GM12878 (cell line): Measurements from ENCODE around the gene GLT8D2. TPM values are rescaled to one million over a fixed set of nuclear protein-coding genes. Genes with fewer than 3 reads are reported as not detected.
"Not testable (repeated sequence)": the region's sequence is repeated elsewhere in the genome, so short reads cannot be mapped to it uniquely, and the experiment has no call there.

Experiments
- ATAC-seq: fragments of 200-7000 bp; cut with Tn5 transposase; 3 replicates; pipeline ENCODE4 v1.9.1; 2020; ENCODE audit warnings: mild to moderate bottlenecking, moderate library complexity
- BruUV-seq: library from RNA; stranded (reverse); fragments of 400-500 nt; replicated peaks from 2 replicates; lab custom pipeline; 2021; lab: Mats Ljungman, UMichigan
- CTCF ChIA-PET: fragments of 300-600 bp; sonication (Branson Sonifier 250); formaldehyde crosslinking; extraction: SDS; loops from one replicate; lab custom pipeline; 2021; ENCODE audit warnings: inconsistent platforms; lab: Yijun Ruan, JAX
- POLR2A ChIA-PET: fragments of 350-600 bp; formaldehyde crosslinking; extraction: SDS; loops from one replicate; lab custom pipeline; 2021; ENCODE audit warnings: inconsistent platforms; lab: Charles Lee
- RAD21 ChIA-PET: fragments of 300-600 bp; sonication (Branson Sonifier 250); formaldehyde crosslinking; loops from one replicate; lab custom pipeline; 2023; ENCODE audit warnings: antibody characterized with exemption; ENCODE audit not compliant: unreplicated experiment; lab: Charles Lee
- SMC1A ChIA-PET: fragments of 300-600 bp; sonication (Branson Sonifier 250); formaldehyde crosslinking; loops from one replicate; lab custom pipeline; 2023; ENCODE audit not compliant: unreplicated experiment, uncharacterized antibody; lab: Charles Lee
- DNase-seq: peaks from one replicate; pipeline ENCODE4 v3.0.0-alpha.2; 2011; ENCODE audit warnings: low read depth, low spot score
- FAIRE-seq: peaks from 3 replicates; lab custom pipeline; 2011; peaks lifted over from hg19 to GRCh38; lab: Jason Lieb, UNC
- H2AFZ ChIP-seq: 2 replicates; pipeline ENCODE4 v1.6.0; 2011; ENCODE audit warnings: low read depth, low read length, control low read depth; ENCODE audit not compliant: control insufficient read depth
- H3K27ac ChIP-seq: 2 replicates; pipeline ENCODE4 v1.5.1; 2011; ENCODE audit warnings: control low read depth; ENCODE audit not compliant: control insufficient read depth, insufficient read depth
- H3K27me3 ChIP-seq, 2 experiments: replicated peaks in 1 of 2; 2 replicates each; pipeline versions ENCODE4 v1.6.0 to v1.6.1; 2011; ENCODE audit warnings: low read length in 1 of 2; ENCODE audit not compliant: control insufficient read depth in 2 of 2, insufficient read depth in 2 of 2
- H3K36me3 ChIP-seq, 2 experiments: 2 replicates each; pipeline ENCODE4 v1.5.1; 2011; ENCODE audit warnings: low read length in 1 of 2; ENCODE audit not compliant: control insufficient read depth in 2 of 2, insufficient read depth in 2 of 2
- H3K4me1 ChIP-seq: 2 replicates; pipeline ENCODE4 v1.6.1; 2011; ENCODE audit warnings: mild to moderate bottlenecking, low read length, moderate library complexity, mixed read lengths; ENCODE audit not compliant: control insufficient read depth, insufficient read depth
- H3K4me2 ChIP-seq: 2 replicates; pipeline ENCODE4 v1.6.0; 2011; ENCODE audit warnings: control low read depth; ENCODE audit not compliant: control insufficient read depth, insufficient read depth
- H3K4me3 ChIP-seq: fragments of 200-600 bp; sonication (generic); 2 replicates; pipeline ENCODE4 v1.5.1; 2016
- H3K79me2 ChIP-seq: 2 replicates; pipeline ENCODE4 v1.6.0; 2011; ENCODE audit warnings: low read length; ENCODE audit not compliant: control insufficient read depth, insufficient read depth
- H3K9ac ChIP-seq: 2 replicates; pipeline ENCODE4 v1.8.0; 2011; ENCODE audit warnings: low read length, control low read depth, mixed read lengths; ENCODE audit not compliant: control insufficient read depth, insufficient read depth
- H3K9me3 ChIP-seq: replicated peaks from 3 replicates; pipeline ENCODE4 v1.5.1; 2011; ENCODE audit warnings: mild to moderate bottlenecking, low read length; ENCODE audit not compliant: control insufficient read depth, insufficient read depth
- H4K20me1 ChIP-seq: 2 replicates; pipeline ENCODE4 v1.6.0; 2011; ENCODE audit not compliant: control insufficient read depth, insufficient read depth
- E4F1 ChIP-seq: fragments of 450-650 bp; IDR thresholded peaks from 2 replicates; pipeline ENCODE4 v1.6.1; 2018; ENCODE audit warnings: borderline replicate concordance, mild to moderate bottlenecking; ENCODE audit not compliant: partially characterized antibody
- IRF3 ChIP-seq: fragments of 450-650 bp; IDR thresholded peaks from 2 replicates; pipeline ENCODE4 v1.6.1; 2014; ENCODE audit warnings: mild to moderate bottlenecking
- KLF5 ChIP-seq: fragments of 450-650 bp; IDR thresholded peaks from 2 replicates; pipeline ENCODE4 v1.6.1; 2014; ENCODE audit warnings: mild to moderate bottlenecking; ENCODE audit not compliant: partially characterized antibody
- MEF2A ChIP-seq: IDR thresholded peaks from 2 replicates; pipeline ENCODE4 v1.6.1; 2011; ENCODE audit warnings: low read depth, mild to moderate bottlenecking, low read length, moderate library complexity; ENCODE audit not compliant: insufficient read depth
- PAX8 ChIP-seq: fragments of 450-650 bp; IDR thresholded peaks from 2 replicates; pipeline ENCODE4 v1.6.1; 2017; ENCODE audit warnings: mild to moderate bottlenecking, moderate library complexity
- SMC3 ChIP-seq: IDR thresholded peaks from 2 replicates; pipeline ENCODE4 v1.6.1; 2011; ENCODE audit warnings: low read length, improper control_type of control experiment, borderline replicate concordance
- WGBS: methylation state at CpG from one replicate; pipeline ENCODE4 v1.1.6; 2016; ENCODE audit warnings: low lambda C conversion rate; ENCODE audit not compliant: insufficient replicate concordance, insufficient coverage; ENCODE audit errors: missing lambda C conversion rate; 5-methylcytosine and 5-hydroxymethylcytosine counted together
- in situ Hi-C: fragments of 300-500 bp; cut with MboI; formaldehyde crosslinking; loops from 9 replicates; pipeline ENCODE4 v1.14.3; 2018; ENCODE audit warnings: mixed read lengths
- intact Hi-C: fragments of 100-400 bp; cut with micrococcal nuclease; formaldehyde crosslinking; loops from one replicate; pipeline ENCODE4 v1.14.2; 2022; ENCODE audit not compliant: unreplicated experiment
- polyA plus RNA-seq, 11 experiments: library from polyadenylated mRNA; depleted of rRNA in 4 of 11; unstranded in 6 of 11; stranded (reverse) in 5 of 11; fragments of >200 nt; fragmentation: Nextera tagmentation in 4 of 11; fragmentation: Illumina TruSeq in 1 of 11; extraction: Ambion mirVana in 4 of 11; extraction: Trizol in 1 of 11; gene quantifications; 1 replicate in 1 of 11; 2 replicates in 10 of 11; pipeline versions ENCODE4 v1.2.1 to v1.2.3, GENCODE V29; 2011 to 2016; ENCODE audit warnings: inconsistent platforms in 2 of 11, missing spikeins in 2 of 11, low read depth in 1 of 11
- total RNA-seq, 4 experiments: library from RNA; depleted of rRNA in 3 of 4; stranded (reverse); fragments of >200 nt in 3 of 4; fragmentation: Illumina TruSeq in 1 of 4; extraction: Trizol in 1 of 4; gene quantifications; 2 replicates each; pipeline versions ENCODE4 v1.2.1 to v1.2.3, GENCODE V29; 2013 to 2021

Gene GLT8D2
- total and polyA plus RNA-seq, 10 of the 15 experiments (the other 5 are each of a cell fraction or from before 2014, with no cell fraction given), result 0.06 to 0.80 (median 0.37) TPM; not detected in 1

GRCh38 chr12:104042580-104042979 is 7.4 kb downstream of the GLT8D2 start:
- Histone ChIP-seq H4K20me1 (no peaks in the 10 kb centered on the region), H3K27me3 (no peaks in the 10 kb centered on the region), H2AFZ (no peak overlapping the region), H3K4me1 (no peaks in the 10 kb centered on the region), H3K27ac (no peak overlapping the region), H3K9ac (no peak overlapping the region), H3K79me2 (no peaks in the 10 kb centered on the region), H3K4me2 (no peak overlapping the region), H3K36me3 (no peaks in the 10 kb centered on the region), H3K4me3 (no peak overlapping the region), H3K9me3 (no peaks in the 10 kb centered on the region)
- ChIA-PET POLR2A (interaction anchor here (1.2 kb wide), 1 partner anchor 113 kb away, joined by 4 read pairs; the partner anchor contains the start of gene HSP90B1), RAD21 (no interaction called here), SMC1A (interaction anchor here (1.2 kb wide), 1 partner anchor 28 kb away, joined by 3 read pairs; no protein-coding TSS in a partner anchor), CTCF (interaction anchor here (0.8 to 1.4 kb wide), 4 partner anchors 9 to 48 kb away, joined by 3 to 4 read pairs (median 3); no protein-coding TSS in a partner anchor)
- in situ Hi-C loops (no loop called here), intact Hi-C loops (no loop called here)
- ATAC-seq (no peak), DNase-seq (no peak), FAIRE-seq (no peak)
- TF ChIP-seq KLF5 (no peak), IRF3 (no peak), PAX8 (no peak), E4F1 (no peak), MEF2A (no peak), SMC3 (no peak)
- WGBS, result 69% methylated on average over 1 of the region's 1 CpG
- BruUV-seq, result no TSS peak

GRCh38 chr12:104039769-104040168 is 10.2 kb downstream of the GLT8D2 start:
- H3K27ac ChIP-seq, intact Hi-C loops, H3K9ac ChIP-seq, SMC1A ChIA-PET, ATAC-seq, in situ Hi-C loops, POLR2A ChIA-PET, DNase-seq, H2AFZ ChIP-seq, RAD21 ChIA-PET, H3K9me3 ChIP-seq, H4K20me1 ChIP-seq, FAIRE-seq, CTCF ChIA-PET, H3K79me2 ChIP-seq, H3K36me3 ChIP-seq, H3K4me1 ChIP-seq, H3K27me3 ChIP-seq, H3K4me2 ChIP-seq, BruUV-seq, H3K4me3 ChIP-seq: not testable (repeated sequence)
- WGBS, result 100% methylated on average over 1 of the region's 1 CpG

- POLR2A ChIA-PET, intact Hi-C loops, ATAC-seq, H3K9me3 ChIP-seq, H3K27ac ChIP-seq, H3K36me3 ChIP-seq, BruUV-seq, in situ Hi-C loops, H3K27me3 ChIP-seq, DNase-seq, FAIRE-seq, SMC1A ChIA-PET, H2AFZ ChIP-seq, H3K4me2 ChIP-seq, H3K4me1 ChIP-seq, H3K4me3 ChIP-seq, CTCF ChIA-PET, RAD21 ChIA-PET, H3K79me2 ChIP-seq, H3K9ac ChIP-seq, H4K20me1 ChIP-seq: not testable (repeated sequence)
- 50% methylated on average over 2 of the region's 2 CpGs for WGBS
Observed at GRCh38 chr12:104036143-104036542, 13.8 kb downstream of the GLT8D2 start.
